HCT116 (cell line): ENCODE results near the gene WNT9A.

Source experiments
- CEBPB ChIP-seq: IDR thresholded peaks from 2 replicates; pipeline ENCODE4 v1.6.1; 2012; ENCODE audit warnings: low read depth
- ELF1 ChIP-seq: IDR thresholded peaks from 2 replicates; pipeline ENCODE4 v1.6.1; 2012; ENCODE audit warnings: low read depth, borderline replicate concordance
- EZH2 ChIP-seq: fragments of 200-600 bp; sonication (generic); IDR thresholded peaks from 2 replicates; pipeline ENCODE4 v1.6.1; 2017; ENCODE audit warnings: antibody characterized with exemption, mixed run types
- EZH2phosphoT487 ChIP-seq: fragments of 200-600 bp; IDR thresholded peaks from 2 replicates; pipeline ENCODE4 v1.6.1; 2018; ENCODE audit warnings: antibody characterized with exemption, borderline replicate concordance
- JUND ChIP-seq: IDR thresholded peaks from 2 replicates; pipeline ENCODE4 v1.6.1; 2012
- POLR2A ChIP-seq: IDR thresholded peaks from 2 replicates; pipeline ENCODE4 v1.7.0; 2011; ENCODE audit warnings: borderline replicate concordance; ENCODE audit not compliant: insufficient read depth, insufficient read length; ENCODE audit errors: extremely low read depth
- POLR2AphosphoS5 ChIP-seq: IDR thresholded peaks from 2 replicates; pipeline ENCODE4 v1.6.1; 2011; ENCODE audit warnings: mild to moderate bottlenecking, low read depth, low read length, moderate library complexity
- RAD21 ChIP-seq: IDR thresholded peaks from 2 replicates; pipeline ENCODE4 v1.6.1; 2012; ENCODE audit warnings: low read depth, mild to moderate bottlenecking
- TF ChIP-seq, protein P1 (sequence below), 3 experiments: fragments of 200-600 bp in 1 of 3; sonication (generic) in 1 of 3; IDR thresholded peaks in 2 of 3; conservative IDR thresholded peaks in 1 of 3; 2 replicates each; pipeline ENCODE4 v1.5.1; 2012 to 2017; ENCODE audit warnings: low read depth in 2 of 3, low read length in 2 of 3, antibody characterized with exemption in 1 of 3, borderline replicate concordance in 1 of 3, control low read depth in 1 of 3, mild to moderate bottlenecking in 1 of 3, mixed read lengths in 1 of 3, mixed run types in 1 of 3, moderate library complexity in 1 of 3; ENCODE audit not compliant: insufficient read depth in 1 of 3
- TF ChIP-seq, protein P2 (sequence below): IDR thresholded peaks from 2 replicates; pipeline ENCODE4 v1.6.1; 2012
- TF ChIP-seq, protein P3 (sequence below): IDR thresholded peaks from 2 replicates; pipeline ENCODE4 v1.6.1; 2011; ENCODE audit warnings: mild to moderate bottlenecking, low read length, moderate library complexity; ENCODE audit not compliant: insufficient replicate concordance; ENCODE audit errors: extremely low read depth
- TF ChIP-seq, protein P4 (sequence below): IDR thresholded peaks from 2 replicates; pipeline ENCODE4 v1.6.1; 2012
- TF ChIP-seq, protein P5 (sequence below): IDR thresholded peaks from 2 replicates; pipeline ENCODE4 v1.6.1; 2012; ENCODE audit warnings: low read depth

DNA sequence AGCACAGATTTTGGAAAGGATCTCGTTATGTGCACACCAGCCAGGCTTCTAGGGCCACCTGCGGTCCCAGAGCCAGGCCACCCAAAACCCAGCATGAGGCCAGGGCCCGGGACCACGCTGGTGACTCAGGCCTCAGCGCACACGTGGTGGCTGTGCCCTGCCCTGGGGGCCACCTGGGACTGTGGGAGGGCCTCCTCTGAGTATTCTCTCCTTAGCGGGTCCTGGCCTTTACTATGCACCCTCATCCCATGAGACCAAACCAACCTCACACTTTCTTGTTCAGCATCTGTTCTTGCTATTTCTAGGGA, 9.9 kb downstream of the WNT9A start:
- TF ChIP-seq JUND (no peak), POLR2A (no peak), EZH2 (no peak), POLR2AphosphoS5 (no peak), CEBPB (no peak), RAD21 (no peak), EZH2phosphoT487 (no peak), ELF1 (no peak)
- TF ChIP-seq, protein P1, sequence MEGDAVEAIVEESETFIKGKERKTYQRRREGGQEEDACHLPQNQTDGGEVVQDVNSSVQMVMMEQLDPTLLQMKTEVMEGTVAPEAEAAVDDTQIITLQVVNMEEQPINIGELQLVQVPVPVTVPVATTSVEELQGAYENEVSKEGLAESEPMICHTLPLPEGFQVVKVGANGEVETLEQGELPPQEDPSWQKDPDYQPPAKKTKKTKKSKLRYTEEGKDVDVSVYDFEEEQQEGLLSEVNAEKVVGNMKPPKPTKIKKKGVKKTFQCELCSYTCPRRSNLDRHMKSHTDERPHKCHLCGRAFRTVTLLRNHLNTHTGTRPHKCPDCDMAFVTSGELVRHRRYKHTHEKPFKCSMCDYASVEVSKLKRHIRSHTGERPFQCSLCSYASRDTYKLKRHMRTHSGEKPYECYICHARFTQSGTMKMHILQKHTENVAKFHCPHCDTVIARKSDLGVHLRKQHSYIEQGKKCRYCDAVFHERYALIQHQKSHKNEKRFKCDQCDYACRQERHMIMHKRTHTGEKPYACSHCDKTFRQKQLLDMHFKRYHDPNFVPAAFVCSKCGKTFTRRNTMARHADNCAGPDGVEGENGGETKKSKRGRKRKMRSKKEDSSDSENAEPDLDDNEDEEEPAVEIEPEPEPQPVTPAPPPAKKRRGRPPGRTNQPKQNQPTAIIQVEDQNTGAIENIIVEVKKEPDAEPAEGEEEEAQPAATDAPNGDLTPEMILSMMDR (IDR thresholded peaks at IDR 0.05 in 2 of 3, conservative IDR thresholded peaks at IDR 0.05 in 1 of 3; ENCODE audit: borderline replicate concordance in 1 of 3, insufficient read depth in 1 of 3, low read depth in 2 of 3, low read length in 2 of 3): no peak
- TF ChIP-seq, protein P2, sequence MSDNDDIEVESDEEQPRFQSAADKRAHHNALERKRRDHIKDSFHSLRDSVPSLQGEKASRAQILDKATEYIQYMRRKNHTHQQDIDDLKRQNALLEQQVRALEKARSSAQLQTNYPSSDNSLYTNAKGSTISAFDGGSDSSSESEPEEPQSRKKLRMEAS: no peak
- TF ChIP-seq, protein P3, sequence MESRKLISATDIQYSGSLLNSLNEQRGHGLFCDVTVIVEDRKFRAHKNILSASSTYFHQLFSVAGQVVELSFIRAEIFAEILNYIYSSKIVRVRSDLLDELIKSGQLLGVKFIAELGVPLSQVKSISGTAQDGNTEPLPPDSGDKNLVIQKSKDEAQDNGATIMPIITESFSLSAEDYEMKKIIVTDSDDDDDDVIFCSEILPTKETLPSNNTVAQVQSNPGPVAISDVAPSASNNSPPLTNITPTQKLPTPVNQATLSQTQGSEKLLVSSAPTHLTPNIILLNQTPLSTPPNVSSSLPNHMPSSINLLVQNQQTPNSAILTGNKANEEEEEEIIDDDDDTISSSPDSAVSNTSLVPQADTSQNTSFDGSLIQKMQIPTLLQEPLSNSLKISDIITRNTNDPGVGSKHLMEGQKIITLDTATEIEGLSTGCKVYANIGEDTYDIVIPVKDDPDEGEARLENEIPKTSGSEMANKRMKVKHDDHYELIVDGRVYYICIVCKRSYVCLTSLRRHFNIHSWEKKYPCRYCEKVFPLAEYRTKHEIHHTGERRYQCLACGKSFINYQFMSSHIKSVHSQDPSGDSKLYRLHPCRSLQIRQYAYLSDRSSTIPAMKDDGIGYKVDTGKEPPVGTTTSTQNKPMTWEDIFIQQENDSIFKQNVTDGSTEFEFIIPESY: no peak
- TF ChIP-seq, protein P4, sequence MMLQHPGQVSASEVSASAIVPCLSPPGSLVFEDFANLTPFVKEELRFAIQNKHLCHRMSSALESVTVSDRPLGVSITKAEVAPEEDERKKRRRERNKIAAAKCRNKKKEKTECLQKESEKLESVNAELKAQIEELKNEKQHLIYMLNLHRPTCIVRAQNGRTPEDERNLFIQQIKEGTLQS: no peak
- TF ChIP-seq, protein P5, sequence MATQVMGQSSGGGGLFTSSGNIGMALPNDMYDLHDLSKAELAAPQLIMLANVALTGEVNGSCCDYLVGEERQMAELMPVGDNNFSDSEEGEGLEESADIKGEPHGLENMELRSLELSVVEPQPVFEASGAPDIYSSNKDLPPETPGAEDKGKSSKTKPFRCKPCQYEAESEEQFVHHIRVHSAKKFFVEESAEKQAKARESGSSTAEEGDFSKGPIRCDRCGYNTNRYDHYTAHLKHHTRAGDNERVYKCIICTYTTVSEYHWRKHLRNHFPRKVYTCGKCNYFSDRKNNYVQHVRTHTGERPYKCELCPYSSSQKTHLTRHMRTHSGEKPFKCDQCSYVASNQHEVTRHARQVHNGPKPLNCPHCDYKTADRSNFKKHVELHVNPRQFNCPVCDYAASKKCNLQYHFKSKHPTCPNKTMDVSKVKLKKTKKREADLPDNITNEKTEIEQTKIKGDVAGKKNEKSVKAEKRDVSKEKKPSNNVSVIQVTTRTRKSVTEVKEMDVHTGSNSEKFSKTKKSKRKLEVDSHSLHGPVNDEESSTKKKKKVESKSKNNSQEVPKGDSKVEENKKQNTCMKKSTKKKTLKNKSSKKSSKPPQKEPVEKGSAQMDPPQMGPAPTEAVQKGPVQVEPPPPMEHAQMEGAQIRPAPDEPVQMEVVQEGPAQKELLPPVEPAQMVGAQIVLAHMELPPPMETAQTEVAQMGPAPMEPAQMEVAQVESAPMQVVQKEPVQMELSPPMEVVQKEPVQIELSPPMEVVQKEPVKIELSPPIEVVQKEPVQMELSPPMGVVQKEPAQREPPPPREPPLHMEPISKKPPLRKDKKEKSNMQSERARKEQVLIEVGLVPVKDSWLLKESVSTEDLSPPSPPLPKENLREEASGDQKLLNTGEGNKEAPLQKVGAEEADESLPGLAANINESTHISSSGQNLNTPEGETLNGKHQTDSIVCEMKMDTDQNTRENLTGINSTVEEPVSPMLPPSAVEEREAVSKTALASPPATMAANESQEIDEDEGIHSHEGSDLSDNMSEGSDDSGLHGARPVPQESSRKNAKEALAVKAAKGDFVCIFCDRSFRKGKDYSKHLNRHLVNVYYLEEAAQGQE: no peak
